HG03064 (cell line): ENCODE results near the gene RAB36.

Experiments used
- ATAC-seq: cut with Tn5 transposase; IDR thresholded peaks from one replicate; pipeline ENCODE4 v1.9.1; 2021; ENCODE audit warnings: low read depth; ENCODE audit not compliant: unreplicated experiment

The RAB36 gene

GRCh38 chr22:23156286-23156685, 11.0 kb downstream of the RAB36 start:
- ATAC-seq: no peak

GRCh38 chr22:23157560-23158515, 12.6 kb downstream of the RAB36 start:
- no peak for ATAC-seq

GRCh38 chr22:23158516-23159290, 13.4 kb downstream of the RAB36 start:
- ATAC-seq: no peak

GRCh38 chr22:23159291-23159630, 14.0 kb downstream of the RAB36 start:
- ATAC-seq: no peak

GRCh38 chr22:23161029-23161428, 15.8 kb downstream of the RAB36 start:
- no peak for ATAC-seq

GRCh38 chr22:23161574-23161973, 16.3 kb downstream of the RAB36 start:
- ATAC-seq: no peak

- ATAC-seq: no peak
These were observed 18.4 kb downstream of the RAB36 start for GRCh38 chr22:23163665-23164064.

- ATAC-seq: no peak
These were observed 18.8 kb downstream of the RAB36 start for GRCh38 chr22:23164091-23164490.

- no peak for ATAC-seq
These were observed 21.0 kb downstream of the RAB36 start for GRCh38 chr22:23166042-23166831.

GRCh38 chr22:23166841-23167616, 21.8 kb downstream of the RAB36 start:
- ATAC-seq: no peak

- no peak for ATAC-seq
These were observed 23.2 kb downstream of the RAB36 start for GRCh38 chr22:23168391-23169042.

- ATAC-seq: no peak
These were observed 23.7 kb downstream of the RAB36 start for GRCh38 chr22:23169043-23169406.

GRCh38 chr22:23175817-23176644, 30.8 kb downstream of the RAB36 start:
- ATAC-seq: no peak

- no peak for ATAC-seq
These were observed 31.4 kb downstream of the RAB36 start for GRCh38 chr22:23176645-23177027.

GRCh38 chr22:23177197-23177596, 31.9 kb downstream of the RAB36 start:
- no peak for ATAC-seq

GRCh38 chr22:23178512-23179254, 33.4 kb downstream of the RAB36 start:
- no peak for ATAC-seq

GRCh38 chr22:23179381-23180299, 34.4 kb downstream of the RAB36 start:
- no peak for ATAC-seq
